B cell (primary cell): ENCODE results near the gene APOO. TPM values are rescaled to one million over a fixed set of nuclear protein-coding genes. Genes with fewer than 3 reads are reported as not detected.

Experiments
- ATAC-seq: fragments of 200-7000 bp; cut with Tn5 transposase; one replicate; pipeline ENCODE4 v1.10.0; 2021; ENCODE audit warnings: low read depth, mild to moderate bottlenecking, moderate number of reproducible peaks, moderate library complexity
- CTCF ChIA-PET: fragments of 350-600 bp; sonication (Branson Sonifier 250); formaldehyde crosslinking; loops from one replicate; lab custom pipeline; 2021; ENCODE audit warnings: antibody characterized with exemption, inconsistent platforms; lab: Charles Lee
- POLR2A ChIA-PET: fragments of 350-600 bp; sonication (Branson Sonifier 250); formaldehyde crosslinking; loops from one replicate; lab custom pipeline; 2021; ENCODE audit warnings: antibody characterized with exemption; lab: Charles Lee
- DNase-seq: peaks from one replicate; pipeline ENCODE4 v3.0.0; 2013
- H2AFZ ChIP-seq: 2 replicates; pipeline ENCODE4 v1.6.1; 2012; ENCODE audit warnings: mild to moderate bottlenecking, low read depth, low read length; ENCODE audit not compliant: insufficient read depth, poor library complexity, severe bottlenecking
- H3K27ac ChIP-seq, 2 donors: 1 replicate in 1 of 2; 2 replicates in 1 of 2; pipeline ENCODE4 v1.5.1; 2012 to 2013; ENCODE audit warnings: low read length in 2 of 2, mild to moderate bottlenecking in 2 of 2, moderate library complexity in 1 of 2
- H3K27me3 ChIP-seq, 4 experiments: fragments of 200-600 bp in 1 of 4; sonication (generic) in 1 of 4; replicated peaks in 1 of 4; 1 replicate in 2 of 4; 2 replicates in 2 of 4; pipeline versions ENCODE4 v1.6.1 to v1.7.0; 2013 to 2016; ENCODE audit warnings: low read length in 3 of 4, mild to moderate bottlenecking in 2 of 4, mixed read lengths in 1 of 4, moderate library complexity in 1 of 4; ENCODE audit not compliant: insufficient read depth in 4 of 4, control insufficient read depth in 3 of 4; ENCODE audit errors: control extremely low read depth in 1 of 4
- H3K36me3 ChIP-seq, 2 experiments: replicated peaks in 1 of 2; 1 replicate in 1 of 2; 2 replicates in 1 of 2; pipeline versions ENCODE4 v1.6.1 to v1.7.1; 2013; ENCODE audit warnings: low read length in 1 of 2; ENCODE audit not compliant: insufficient read depth in 2 of 2, control insufficient read depth in 1 of 2; ENCODE audit errors: control extremely low read depth in 1 of 2, extremely low read depth in 1 of 2
- H3K4me1 ChIP-seq, 2 donors: fragments of 200-600 bp in 1 of 2; sonication (generic) in 1 of 2; 1 replicate in 1 of 2; 2 replicates in 1 of 2; pipeline versions ENCODE4 v1.5.1 to v1.6.1; 2013 to 2017; ENCODE audit warnings: low read length in 2 of 2; ENCODE audit not compliant: control insufficient read depth in 2 of 2, insufficient read depth in 2 of 2
- H3K4me2 ChIP-seq: replicated peaks from 2 replicates; pipeline ENCODE3; 2012; ENCODE audit warnings: mild to moderate bottlenecking, low read depth, low read length; ENCODE audit not compliant: poor library complexity, severe bottlenecking
- H3K4me3 ChIP-seq, 5 experiments: fragments of 200-600 bp in 1 of 5; sonication (generic) in 1 of 5; 1 replicate in 3 of 5; 2 replicates in 2 of 5; pipeline versions ENCODE4 v1.5.1 to v1.7.0; 2011 to 2016; ENCODE audit warnings: low read length in 4 of 5, mild to moderate bottlenecking in 4 of 5, low read depth in 2 of 5, control low read depth in 1 of 5, moderate library complexity in 1 of 5; ENCODE audit not compliant: insufficient read depth in 1 of 5; ENCODE audit errors: control extremely low read depth in 1 of 5, extremely low read depth in 1 of 5
- H3K79me2 ChIP-seq: fragments of 200-600 bp; sonication (generic); one replicate; pipeline ENCODE4 v1.6.0; 2016; ENCODE audit warnings: low read length; ENCODE audit not compliant: control insufficient read depth, insufficient read depth
- H3K9ac ChIP-seq: fragments of 200-600 bp; sonication (generic); 2 replicates; pipeline ENCODE4 v1.6.1; 2017; ENCODE audit warnings: mild to moderate bottlenecking, low read length, moderate library complexity
- H3K9me3 ChIP-seq, 3 donors: one replicate each; pipeline versions ENCODE4 v1.6.1 to v1.7.1; 2013; ENCODE audit warnings: low read length in 2 of 3; ENCODE audit not compliant: control insufficient read depth in 2 of 3, insufficient read depth in 1 of 3; ENCODE audit errors: control extremely low read depth in 1 of 3
- H4K20me1 ChIP-seq: 2 replicates; pipeline ENCODE4 v1.6.0; 2012; ENCODE audit warnings: mild to moderate bottlenecking, low read length; ENCODE audit not compliant: insufficient read depth, control insufficient read depth, poor library complexity, severe bottlenecking
- H3K27ac Mint-ChIP-seq: one replicate; pipeline ENCODE4 v1.8.0; 2021; ENCODE audit warnings: mixed read lengths
- H3K27me3 Mint-ChIP-seq: one replicate; pipeline ENCODE4 v1.8.0; 2021; ENCODE audit warnings: mixed read lengths
- H3K4me1 Mint-ChIP-seq: one replicate; pipeline ENCODE4 v1.8.0; 2021; ENCODE audit warnings: mixed read lengths
- H3K4me3 Mint-ChIP-seq: one replicate; pipeline ENCODE4 v1.8.0; 2021; ENCODE audit warnings: mixed read lengths
- H3K9me3 Mint-ChIP-seq: one replicate; pipeline ENCODE4 v1.8.0; 2022; ENCODE audit warnings: mixed read lengths; ENCODE audit not compliant: insufficient read depth
- CTCF ChIP-seq: fragments of 200-600 bp; IDR thresholded peaks from one replicate; pipeline ENCODE4 v1.8.0; 2022; ENCODE audit warnings: antibody characterized with exemption, mild to moderate bottlenecking
- EZH2 ChIP-seq: IDR thresholded peaks from 2 replicates; pipeline ENCODE4 v1.6.1; 2012; ENCODE audit warnings: borderline replicate concordance, low read depth, mild to moderate bottlenecking, moderate library complexity, low read length; ENCODE audit not compliant: insufficient read depth, poor library complexity, severe bottlenecking
- WGBS: methylation state at CpG from one replicate; pipeline ENCODE4 v1.1.5; 2013; ENCODE audit warnings: missing lambda C conversion rate; ENCODE audit not compliant: insufficient coverage; 5-methylcytosine and 5-hydroxymethylcytosine counted together
- intact Hi-C: fragments of 100-400 bp; cut with micrococcal nuclease; formaldehyde crosslinking; loops from one replicate; pipeline ENCODE4 v1.10.0; 2022
- polyA minus RNA-seq: library from RNA; depleted of rRNA, polyadenylated mRNA; stranded (reverse); fragments of >200 nt; gene quantifications from 2 replicates; pipeline ENCODE4 v1.2.3, GENCODE V29; 2012
- polyA plus RNA-seq: library from polyadenylated mRNA; depleted of rRNA; stranded (reverse); fragments of >200 nt; gene quantifications from 2 replicates; pipeline ENCODE4 v1.2.3, GENCODE V29; 2012
- total RNA-seq, 2 donors: library from RNA; stranded (reverse); fragments of 120-200 nt in 1 of 2; gene quantifications; 1 replicate in 1 of 2; 2 replicates in 1 of 2; pipeline versions ENCODE4 v1.2.3 to v1.2.4, GENCODE V29; 2013 to 2022

The APOO gene
- total RNA-seq (7.2 and 11.7 TPM in 2 replicates), polyA plus RNA-seq (3.5 and 4.7 TPM in 2 replicates), polyA minus RNA-seq (2.8 and 3.3 TPM in 2 replicates)
- total RNA-seq (2013), result 8.5 TPM

GRCh38 chrX:23907498-23908218 lies at the start of gene APOO, which contains the start of gene CXorf58:
Gene APOO, minus strand, starts transcription at chrX:23907938. Its CDS starts 236 bp downstream, at chrX:23907702.
Gene CXorf58, plus strand, starts transcription at chrX:23908006. Its CDS starts 2,297 bp downstream, at chrX:23910303.
- Histone ChIP-seq H3K4me2 (peak within 1 kb of the TSS; percentile 80), H3K27ac (peak within 1 kb of the TSS; percentile 91 to 92), H3K36me3 (no peaks in the 10 kb centered on the region), H2AFZ (peak within 1 kb of the TSS; percentile 74), H3K4me1 (peaks cover 4 to 15% of the 10 kb centered on the region in 2 donors), H3K4me3 (peak within 1 kb of the TSS; percentile 31 to 73 (median 60)), H3K9me3 (no peaks in the 10 kb centered on the region), H3K9ac (peak within 1 kb of the TSS; percentile 71), H3K79me2 (no peaks in the 10 kb centered on the region), H4K20me1 (no peaks in the 10 kb centered on the region), H3K27me3 (no peaks in the 10 kb centered on the region)
- ATAC-seq (peak; percentile 89), DNase-seq (peak; percentile 94)
- WGBS, result 1% methylated on average over 69 of the region's 81 CpGs
- POLR2A ChIA-PET, result interaction anchor here (1.0 to 2.2 kb wide), 3 partner anchors 118 to 147 kb away, joined by 5 to 11 read pairs (median 8); partner anchors contain the start of gene SAT1
- peak within 1 kb of the TSS; percentile 88 for H3K4me3 Mint-ChIP-seq
- TF ChIP-seq EZH2 (no peak), CTCF (peak; percentile 57)
- intact Hi-C loops, result loop anchor here (1.0 to 10.0 kb wide), 7 partner anchors 45 to 557 kb away; partner anchors contain the start of genes EIF2S3, PDK3, PRDX4 and SAT1
- no peaks in the 10 kb centered on the region for H3K9me3 Mint-ChIP-seq
- H3K4me1 Mint-ChIP-seq, result peaks cover 17% of the 10 kb centered on the region
- no peaks in the 10 kb centered on the region for H3K27me3 Mint-ChIP-seq
- CTCF ChIA-PET, result interaction anchor here (0.7 to 4.0 kb wide), 6 partner anchors 48 to 240 kb away, joined by 3 to 35 read pairs (median 4); partner anchors contain the start of genes EIF2S3, KLHL15 and PRDX4
- H3K27ac Mint-ChIP-seq, result peak within 1 kb of the TSS; percentile 94

GRCh38 chrX:23954396-23954795 lies 46.7 kb upstream of the APOO start:
- Histone ChIP-seq H3K9me3 (no peaks in the 10 kb centered on the region), H3K27ac (peak overlapping the region in 1 of 2 donors; percentile 76), H3K9ac (no peak overlapping the region), H3K27me3 (no peaks in the 10 kb centered on the region), H2AFZ (peak overlapping the region; percentile 16), H3K4me1 (peaks cover 6 to 17% of the 10 kb centered on the region in 2 donors), H3K4me2 (no peak overlapping the region), H3K36me3 (no peaks in the 10 kb centered on the region), H3K79me2 (no peaks in the 10 kb centered on the region), H4K20me1 (no peaks in the 10 kb centered on the region), H3K4me3 (no peak overlapping the region)
- no CpG with 5 or more reads among the region's 4 CpGs for WGBS
- no peak overlapping the region for H3K27ac Mint-ChIP-seq
- ChIA-PET POLR2A (interaction anchor here (0.6 kb wide), 1 partner anchor 87 kb away, joined by 7 read pairs; no protein-coding TSS in a partner anchor), CTCF (no interaction called here)
- ATAC-seq (no peak), DNase-seq (no peak)
- H3K9me3 Mint-ChIP-seq, result no peaks in the 10 kb centered on the region
- intact Hi-C loops, result no loop called here
- H3K27me3 Mint-ChIP-seq, result no peaks in the 10 kb centered on the region
- H3K4me3 Mint-ChIP-seq, result no peak overlapping the region
- H3K4me1 Mint-ChIP-seq, result peaks cover 10% of the 10 kb centered on the region
- TF ChIP-seq CTCF, result no peak
- TF ChIP-seq EZH2, result no peak
